HG03066 (cell line): Measurements from ENCODE around the gene INSIG1.

Experiments
- ATAC-seq: cut with Tn5 transposase; IDR thresholded peaks from one replicate; pipeline ENCODE4 v1.9.1; 2021; ENCODE audit warnings: low read depth; ENCODE audit not compliant: unreplicated experiment

Gene INSIG1

DNA sequence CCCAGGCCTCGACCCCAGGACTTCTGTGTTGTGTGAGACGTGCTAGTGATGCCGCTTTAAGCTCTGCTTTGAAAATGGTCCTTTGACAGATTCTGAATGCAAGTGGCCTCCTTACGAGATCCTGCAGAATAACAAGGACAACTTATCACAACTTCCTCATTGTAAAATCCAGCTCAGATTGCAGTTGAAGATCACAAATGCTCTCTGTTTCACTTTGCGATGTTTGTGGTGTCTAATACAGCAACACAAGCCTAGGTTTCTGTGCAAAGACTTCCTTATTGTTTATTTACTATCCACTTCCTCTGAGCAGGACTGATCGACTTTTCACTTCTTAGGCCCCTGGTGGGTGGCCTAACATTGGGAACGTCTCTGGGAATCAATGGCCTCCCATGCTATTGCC, 31.7 kb upstream of the INSIG1 start:
- no peak for ATAC-seq

DNA sequence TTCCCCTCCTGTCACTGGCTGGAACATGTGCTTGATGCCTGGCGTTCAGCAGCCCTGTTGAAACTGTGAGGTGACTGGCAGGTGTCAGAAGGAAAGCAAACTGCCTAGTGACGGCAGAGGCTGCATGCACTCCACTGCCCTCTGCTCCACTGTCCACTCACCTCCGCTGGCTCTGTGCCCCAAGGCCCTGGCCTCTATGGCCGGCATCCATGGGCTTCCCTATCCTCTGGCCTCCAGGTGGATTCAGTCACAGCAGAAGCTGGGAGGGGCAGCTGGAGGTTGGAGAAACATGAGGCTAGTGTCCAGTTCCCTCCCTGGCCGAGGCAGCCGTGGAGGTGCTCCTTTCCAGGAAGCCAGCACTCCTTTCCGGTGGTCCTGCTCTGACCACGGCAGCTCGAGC, 31.2 kb upstream of the INSIG1 start:
- no peak for ATAC-seq

DNA sequence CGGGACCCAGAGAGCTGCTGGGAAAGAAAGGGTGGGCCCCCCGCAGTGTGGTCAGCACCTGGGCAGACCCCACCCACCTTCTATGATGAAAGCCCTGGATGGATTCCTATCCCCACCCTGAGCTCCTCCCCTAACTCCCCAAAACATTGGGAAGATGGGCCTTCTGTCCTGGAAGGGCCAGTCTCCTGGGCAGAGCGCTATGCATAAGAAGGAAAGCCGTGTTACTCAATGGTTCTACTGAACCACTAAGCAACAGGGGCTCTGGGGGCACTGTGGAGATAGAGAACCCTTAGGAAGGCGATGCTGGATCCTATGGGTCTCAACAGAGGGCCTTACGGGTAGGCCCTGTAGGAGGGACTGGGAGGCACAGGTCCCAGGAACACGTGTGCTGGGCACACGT, 30.7 kb upstream of the INSIG1 start:
- no peak for ATAC-seq

DNA sequence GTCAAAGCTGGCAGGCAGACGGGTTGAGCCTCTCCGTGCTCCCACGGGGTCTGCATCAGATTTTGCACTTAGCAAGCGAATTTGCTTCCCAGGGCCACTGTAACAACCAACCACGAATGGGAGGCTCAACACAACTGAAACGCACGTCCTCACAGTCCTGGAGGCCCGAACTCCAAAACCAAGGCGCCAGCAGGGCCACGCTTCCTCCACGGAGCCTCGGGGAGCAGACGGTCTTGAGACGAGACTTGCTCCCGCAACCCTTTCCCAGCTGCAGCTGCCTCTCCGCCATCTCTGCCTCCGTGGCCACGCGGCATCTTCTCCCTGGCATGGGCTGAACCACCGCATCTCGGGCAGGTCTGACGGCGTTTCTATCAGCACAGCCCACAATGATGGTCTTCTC, 30.2 kb upstream of the INSIG1 start:
- ATAC-seq: no peak

DNA sequence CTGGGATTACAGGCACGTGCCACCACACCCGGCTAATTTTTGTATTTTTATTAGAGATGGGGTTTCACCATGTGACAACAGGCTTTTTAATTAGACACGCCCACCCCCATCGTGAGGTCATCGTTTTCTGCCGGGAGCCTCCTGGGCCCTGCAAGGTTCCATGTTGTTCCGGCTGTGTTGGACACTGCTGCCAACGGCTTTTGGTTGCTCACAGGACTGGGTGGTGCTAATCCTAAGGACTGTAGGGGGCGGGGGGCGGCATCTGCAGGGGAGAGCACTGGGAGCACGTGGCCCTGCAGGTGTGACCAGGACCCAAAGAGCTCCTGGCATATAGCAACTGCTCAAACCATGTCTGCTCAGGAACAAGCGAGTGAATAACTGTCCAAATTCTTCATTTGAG, 29.5 kb upstream of the INSIG1 start:
- ATAC-seq: no peak

DNA sequence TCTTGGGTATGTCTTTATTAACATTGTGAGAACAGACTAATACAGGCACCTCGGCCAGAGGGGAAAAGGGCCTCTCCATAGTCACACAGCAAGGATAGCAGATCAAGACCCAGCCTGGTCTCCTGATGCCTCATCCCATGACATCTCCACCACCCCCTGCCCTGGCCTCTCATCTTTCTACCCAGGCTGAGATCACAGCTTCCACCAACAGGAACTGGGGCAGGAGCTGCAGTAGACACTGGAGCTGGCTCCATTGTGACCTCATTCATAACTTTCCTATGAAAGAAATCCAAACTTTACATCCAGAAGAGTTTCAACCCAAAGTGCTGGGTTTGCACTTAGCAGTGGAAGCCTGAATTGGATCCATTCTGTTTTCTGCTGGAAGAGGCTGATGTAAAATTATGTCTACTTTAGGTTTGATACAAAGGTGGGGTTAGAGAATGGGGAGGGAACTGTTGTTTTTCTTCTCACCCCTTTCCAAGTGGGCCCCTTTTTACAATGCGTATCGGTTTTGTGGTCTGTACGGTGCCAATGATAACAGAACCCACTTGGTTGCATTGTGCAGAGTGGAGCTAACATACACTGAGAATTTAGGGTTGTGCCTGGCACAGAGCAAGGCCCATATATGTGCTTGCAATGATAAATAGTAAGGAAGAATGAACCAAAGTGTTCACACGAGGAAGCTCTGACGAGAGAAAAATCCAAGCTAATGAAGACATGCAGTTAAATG, 28.6 kb upstream of the INSIG1 start:
- no peak for ATAC-seq

DNA sequence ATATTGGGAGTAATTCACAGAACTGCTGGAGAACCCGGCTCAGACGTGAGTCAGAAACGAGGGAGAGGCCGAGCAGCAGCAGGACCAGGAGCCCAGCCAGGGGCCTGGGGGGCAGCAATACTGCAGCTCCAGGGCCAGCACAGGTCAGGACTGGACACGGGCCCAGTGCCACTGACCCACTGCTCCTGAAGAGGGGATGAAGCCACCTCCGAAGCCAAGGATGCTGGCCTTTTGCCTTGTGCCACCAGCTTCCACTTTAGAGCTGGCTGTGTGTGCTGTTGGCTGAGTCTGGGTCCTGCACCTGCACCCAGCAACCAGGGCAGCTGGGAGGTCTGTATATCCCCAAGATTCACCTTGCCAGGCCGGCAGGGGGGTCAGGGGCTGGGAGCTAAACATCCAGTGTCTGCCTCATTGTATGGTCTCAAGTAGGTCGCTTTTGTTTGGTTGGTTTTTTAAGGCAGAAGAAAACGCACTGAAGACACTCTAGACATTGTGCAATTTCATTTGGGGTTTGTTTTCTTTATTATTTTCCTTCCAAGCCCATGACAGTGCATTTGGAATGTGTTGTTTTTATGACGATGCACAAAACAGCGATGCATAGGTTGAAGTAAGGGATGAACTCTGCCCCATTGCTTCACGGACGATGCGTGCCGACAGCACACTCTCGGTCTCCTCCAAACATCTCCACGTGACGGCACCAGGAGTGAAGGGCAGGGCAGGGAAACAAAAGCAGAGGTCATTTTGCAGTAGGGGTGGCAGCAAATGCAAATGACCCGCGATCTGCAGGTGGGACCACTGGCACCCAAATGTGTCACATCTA, 27.7 kb upstream of the INSIG1 start:
- ATAC-seq: no peak

DNA sequence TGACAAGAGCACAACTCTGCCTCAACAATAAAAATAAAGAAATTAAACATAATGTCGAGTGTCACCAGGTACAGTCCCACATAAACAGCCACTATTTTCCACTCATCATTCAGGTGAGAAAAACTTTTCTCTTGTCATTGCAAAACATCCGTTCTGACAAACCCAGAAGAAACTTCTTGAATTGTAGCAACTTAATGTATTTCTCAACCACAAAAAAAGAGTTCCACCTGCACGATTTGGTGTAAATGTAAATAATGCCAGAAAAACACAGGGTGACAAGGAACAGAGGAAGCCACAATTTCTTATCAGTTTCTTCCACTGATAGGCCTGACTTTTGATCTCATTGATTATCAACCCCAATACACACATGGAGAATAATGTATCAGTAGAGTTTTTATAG, 26.8 kb upstream of the INSIG1 start:
- ATAC-seq: no peak

DNA sequence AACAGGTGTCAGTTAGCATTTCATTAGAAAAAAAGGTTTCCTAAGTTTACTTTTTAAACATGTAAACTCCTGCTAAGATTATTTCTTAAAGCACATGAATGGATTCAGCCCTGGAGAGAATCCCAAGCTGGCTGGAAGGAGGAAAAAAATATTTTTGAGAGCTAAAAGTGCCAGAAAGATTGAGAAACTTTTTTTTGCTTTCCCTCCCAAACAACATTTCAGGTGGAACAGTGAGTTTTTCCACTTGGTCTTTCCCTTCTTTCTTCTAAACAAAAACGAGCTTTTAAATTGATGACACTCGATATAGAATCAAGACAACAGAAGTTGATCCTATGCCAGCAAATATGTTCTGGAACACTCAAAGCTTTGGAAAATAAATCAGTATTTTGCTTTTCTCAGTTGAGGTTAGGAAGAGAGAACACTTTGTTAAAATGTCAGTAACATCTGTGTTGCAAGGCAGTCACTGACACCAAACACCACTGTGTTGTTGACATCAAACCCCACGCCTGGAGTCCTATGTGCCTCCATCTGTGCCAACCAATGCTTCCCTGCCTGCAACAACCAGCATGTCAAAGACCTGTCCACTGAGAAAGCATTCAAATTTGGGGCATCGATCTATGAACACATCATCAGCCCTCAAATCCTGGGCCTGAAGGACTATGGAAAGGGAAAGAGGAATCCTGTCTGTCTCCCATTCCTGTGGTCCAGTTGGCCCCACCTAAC, 22.9 kb upstream of the INSIG1 start:
- ATAC-seq: no peak

DNA sequence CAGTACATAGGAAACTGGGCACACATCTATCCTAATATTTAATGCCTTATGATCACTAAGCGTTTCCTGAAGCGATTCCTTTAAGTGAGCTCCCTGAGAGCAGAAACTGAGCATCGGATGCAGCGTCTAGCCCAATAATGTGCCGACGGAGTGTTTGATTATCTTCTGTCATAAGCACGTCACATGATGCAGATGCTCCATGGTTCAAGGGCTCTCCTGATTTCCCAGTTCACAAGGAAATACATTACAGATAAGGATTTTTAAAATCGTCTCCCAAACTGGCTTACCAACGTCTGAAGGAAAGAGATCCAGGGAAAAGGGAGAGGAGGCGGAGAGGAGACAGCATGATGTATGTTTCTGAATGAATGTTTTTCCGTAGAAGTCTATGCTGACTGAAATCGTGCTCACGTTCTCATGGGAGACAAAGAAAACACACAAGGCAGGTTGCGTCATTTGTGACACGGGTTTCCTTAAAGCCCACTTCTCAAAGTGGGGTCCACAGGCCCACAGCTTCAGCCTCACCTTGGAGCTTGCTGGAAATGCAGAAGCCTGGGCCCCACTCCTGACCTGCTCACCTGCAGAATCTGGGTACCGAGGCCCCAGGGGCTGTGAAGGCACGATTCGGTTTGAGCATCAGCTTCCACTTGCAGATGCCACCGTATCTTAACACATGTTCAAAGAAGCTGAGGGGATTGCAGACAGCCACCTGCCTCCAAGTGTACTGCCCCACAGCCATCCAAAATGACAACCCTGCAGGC, 21.5 kb upstream of the INSIG1 start:
- ATAC-seq: no peak

DNA sequence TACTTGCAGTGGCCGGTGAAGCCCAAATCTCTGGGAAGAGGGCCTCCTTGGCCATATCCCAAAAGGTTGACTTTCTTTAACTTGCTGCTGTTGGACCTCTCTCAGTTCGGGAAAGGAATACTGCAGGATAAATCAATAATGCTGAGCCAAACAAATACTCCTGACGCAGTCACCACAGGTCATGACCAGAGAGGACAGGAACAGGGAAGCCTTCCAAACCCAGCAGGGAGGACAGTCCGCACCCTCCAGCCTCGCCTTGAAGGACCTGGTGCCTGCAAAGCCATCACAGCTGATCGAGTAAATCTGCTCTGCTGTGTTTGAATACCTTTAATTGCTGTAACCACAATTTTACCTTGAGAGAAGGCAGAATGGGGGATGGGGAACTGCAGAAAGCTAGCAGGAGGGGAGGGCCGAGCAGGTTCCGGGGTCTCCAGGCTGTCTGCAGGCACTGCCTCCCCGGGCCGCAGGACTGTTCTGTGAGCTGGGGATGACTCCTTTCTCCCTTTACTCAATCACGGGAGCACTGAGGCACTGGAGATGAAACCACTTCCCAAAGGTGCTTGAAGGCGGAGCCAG, 20.8 kb upstream of the INSIG1 start:
- no peak for ATAC-seq

DNA sequence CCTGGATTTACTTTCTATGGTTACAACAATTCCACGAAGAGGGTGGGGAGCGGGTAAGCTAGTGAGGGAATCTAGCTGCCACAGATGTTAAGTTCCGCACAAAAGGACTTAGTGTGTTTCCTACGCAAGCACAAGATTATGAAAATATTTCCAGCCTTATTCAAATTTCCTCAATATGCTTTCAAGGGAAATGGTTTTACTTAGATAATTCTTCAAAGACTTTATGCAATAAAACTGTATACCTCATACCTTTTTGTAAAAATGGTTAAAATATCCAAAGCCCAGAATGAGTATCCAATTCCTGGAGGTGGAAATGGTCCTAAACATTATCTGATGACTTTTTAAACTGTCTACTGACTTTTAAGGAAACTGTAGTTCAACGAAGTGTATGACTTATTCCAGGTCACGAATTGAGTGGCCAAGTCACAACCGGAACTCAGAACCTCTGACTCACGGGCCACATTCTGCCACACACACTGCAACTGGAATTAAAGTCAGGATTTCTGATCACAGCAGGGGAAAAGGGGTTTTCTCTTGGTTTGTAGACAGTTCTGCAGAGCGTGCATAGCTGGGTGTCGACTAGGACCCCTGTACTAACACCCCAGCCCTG, 20.2 kb upstream of the INSIG1 start:
- no peak for ATAC-seq

DNA sequence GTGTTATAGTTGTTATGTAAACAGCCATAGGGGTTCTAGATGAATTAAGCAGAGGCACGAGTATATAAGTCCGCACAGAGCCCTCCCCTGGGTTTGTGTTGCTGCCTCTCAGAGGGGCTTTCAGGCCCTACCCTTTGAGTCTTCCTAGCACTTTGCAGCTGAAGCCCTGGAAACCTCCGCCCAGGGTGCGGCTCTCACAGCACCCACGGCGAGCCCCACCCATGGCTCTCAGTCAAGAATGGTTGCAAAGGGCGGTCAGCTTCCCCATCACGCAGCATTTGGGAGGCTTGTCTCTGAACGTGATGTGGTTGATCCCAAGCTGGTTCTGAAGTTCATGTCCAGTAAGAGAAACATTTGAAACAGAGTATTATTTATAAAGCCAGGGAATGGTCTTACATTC, 18.8 kb upstream of the INSIG1 start:
- no peak for ATAC-seq

DNA sequence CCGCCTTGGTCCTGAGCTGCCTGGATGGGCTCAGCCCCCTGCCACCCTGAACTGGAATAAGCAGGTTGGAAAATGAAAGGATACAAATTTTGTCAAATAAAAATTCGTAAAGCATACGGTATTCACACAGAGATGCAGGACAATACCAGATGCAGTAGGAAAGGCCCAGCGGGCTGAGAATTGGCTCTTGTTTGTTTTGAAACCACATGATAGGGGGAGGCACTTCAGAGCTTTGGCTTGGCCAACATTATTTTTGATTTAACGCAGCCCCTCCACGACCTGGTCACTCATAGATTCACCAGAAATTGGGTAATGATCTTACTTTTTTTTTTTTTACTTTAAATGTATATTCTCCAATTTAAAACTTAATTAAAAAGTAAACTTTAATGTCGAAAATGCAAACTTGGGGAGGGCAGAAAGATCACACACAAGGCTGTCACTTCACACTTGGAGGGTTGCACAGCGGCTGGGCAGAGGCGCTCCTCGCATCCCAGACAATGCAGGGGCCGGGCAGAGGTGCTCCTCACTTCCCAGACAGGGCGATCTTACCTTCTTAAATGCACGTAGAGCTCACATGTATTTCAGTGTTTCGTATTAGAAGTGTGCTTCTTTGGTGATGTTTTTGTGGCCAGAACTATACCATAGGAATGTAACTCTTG, 17.8 kb upstream of the INSIG1 start:
- no peak for ATAC-seq

DNA sequence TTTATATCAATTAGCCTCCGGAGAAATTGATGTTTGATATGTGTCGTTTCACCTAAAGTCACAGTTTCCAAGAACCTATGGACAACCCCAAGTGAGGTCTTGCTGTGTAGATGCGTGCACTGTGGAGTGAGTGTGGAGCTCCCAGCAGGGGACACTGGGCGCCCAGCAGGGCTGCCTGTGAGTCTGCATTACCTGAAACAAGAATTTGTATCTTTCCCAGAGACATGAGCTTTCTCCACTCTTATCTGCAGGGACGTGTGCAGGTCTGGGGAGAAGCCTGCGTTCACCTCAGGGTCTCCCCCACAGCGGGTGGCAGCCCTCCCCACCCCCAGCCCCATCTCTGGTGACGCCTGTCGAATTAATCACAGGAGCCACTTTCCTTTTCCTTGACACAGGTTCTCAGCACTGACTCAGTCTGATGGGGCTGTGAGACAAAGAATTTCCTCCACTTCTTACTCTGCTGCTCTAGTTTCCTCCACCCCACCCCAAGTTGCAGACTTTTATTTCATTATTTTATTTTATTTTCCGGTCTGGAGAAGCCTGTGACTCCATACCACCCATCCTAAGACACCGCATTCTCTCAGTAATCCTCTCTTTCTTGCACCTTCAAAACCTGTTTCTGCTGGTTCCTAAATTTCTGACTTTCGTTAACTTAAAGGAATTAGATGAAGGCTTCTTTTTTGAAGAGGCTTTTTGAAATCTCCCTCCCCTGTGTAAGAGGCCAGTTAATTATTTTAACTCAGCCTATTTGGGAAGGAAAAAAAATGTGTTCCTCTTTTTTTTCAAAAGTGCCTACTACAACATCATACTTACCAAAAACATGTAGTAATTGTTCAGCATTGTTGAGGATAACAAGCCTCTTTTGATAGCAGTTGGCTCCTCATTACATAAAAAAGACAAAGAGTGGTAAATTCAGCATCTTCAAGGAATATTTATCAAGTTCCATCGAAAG, 17.0 kb upstream of the INSIG1 start:
- no peak for ATAC-seq

DNA sequence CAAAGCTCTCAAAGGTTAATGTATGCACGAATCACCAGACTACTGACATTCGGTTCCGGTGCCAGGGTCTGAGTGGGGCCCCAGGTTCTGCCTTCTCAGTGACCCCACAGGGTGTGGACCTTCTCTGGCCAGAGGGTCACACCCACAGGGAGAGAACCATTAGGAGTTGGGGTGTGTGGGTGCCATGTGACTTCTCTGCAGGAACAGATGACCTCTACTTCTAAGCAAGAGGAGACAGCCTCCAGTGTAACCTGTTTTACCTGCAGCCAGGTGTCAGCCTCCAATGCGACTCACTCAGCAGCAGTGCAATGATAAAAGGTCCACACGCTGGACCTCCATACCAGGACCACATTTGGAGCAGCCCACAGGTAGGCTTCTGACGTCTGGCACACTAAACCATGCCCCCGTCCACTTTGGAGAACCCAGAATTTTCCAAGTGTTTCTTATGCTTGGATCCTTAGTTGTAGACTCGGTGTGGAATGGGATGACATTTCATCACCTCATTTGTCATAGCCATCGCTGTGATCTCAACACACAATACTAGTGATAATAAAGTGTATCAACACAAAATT, 16.2 kb upstream of the INSIG1 start:
- no peak for ATAC-seq

DNA sequence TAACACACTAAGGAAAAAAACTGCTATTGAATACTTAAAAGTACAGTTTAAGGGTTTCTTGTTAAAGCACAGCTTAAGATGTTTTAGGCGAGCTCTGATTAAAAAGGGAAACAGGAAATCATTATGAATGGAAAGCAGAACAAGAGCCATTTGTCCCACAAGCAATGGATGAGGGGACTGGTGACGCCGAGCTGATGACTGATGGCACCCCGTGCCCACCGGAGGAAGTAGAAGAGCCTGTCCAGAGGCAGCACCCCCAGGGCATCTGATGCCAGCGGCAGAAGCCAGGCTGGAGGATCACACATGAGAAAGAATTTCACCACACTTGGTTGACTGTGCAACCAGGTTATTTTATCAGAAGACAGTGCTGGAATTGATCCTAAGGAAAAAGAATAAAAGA, 15.0 kb upstream of the INSIG1 start:
- no peak for ATAC-seq

DNA sequence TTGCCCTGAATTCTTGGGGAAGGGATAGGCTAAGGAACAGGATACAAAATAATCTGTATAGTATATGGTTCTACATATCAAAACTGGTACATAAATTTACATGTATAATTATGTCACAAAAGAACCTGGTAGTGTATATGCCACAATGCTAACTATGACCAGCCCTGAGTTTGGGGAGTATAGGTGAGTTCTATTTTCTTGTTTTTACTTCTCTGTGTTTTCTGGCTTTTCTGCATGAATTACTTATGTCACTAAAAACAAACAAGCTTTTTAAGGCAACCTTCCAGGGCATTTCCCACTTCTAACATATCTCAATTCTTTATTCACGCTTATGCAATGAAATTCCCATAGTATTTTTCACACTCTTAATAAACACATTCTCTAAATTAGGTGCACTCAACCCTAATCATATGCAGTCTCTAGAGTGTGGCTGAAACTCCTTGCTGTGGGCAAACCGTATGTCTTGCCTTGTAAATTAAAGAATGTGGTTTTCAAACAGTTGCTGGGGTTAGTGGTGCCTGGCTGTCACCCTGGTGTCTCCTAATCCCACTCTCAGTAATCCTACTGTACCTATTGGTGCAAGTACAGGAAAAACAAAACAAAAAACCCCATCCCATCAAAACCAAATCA, 14.0 kb upstream of the INSIG1 start:
- peak; percentile 84 for ATAC-seq
